GM20431 (cell line): Measurements from ENCODE around the gene METTL22.

Source experiments
- in situ Hi-C: fragments of 300-500 bp; cut with MseI, MboI; formaldehyde crosslinking; loops from one replicate; pipeline ENCODE4 v1.15.0; 2020; ENCODE audit warnings: low sequenced_read_pairs; ENCODE audit not compliant: unreplicated experiment

METTL22 gene

GRCh38 chr16:8621572-8622314, at the start of gene METTL22:
METTL22 (plus strand) TSS chr16:8621698; CDS start chr16:8625666, 3,968 bp downstream.
- in situ Hi-C loops: no loop called here

DNA sequence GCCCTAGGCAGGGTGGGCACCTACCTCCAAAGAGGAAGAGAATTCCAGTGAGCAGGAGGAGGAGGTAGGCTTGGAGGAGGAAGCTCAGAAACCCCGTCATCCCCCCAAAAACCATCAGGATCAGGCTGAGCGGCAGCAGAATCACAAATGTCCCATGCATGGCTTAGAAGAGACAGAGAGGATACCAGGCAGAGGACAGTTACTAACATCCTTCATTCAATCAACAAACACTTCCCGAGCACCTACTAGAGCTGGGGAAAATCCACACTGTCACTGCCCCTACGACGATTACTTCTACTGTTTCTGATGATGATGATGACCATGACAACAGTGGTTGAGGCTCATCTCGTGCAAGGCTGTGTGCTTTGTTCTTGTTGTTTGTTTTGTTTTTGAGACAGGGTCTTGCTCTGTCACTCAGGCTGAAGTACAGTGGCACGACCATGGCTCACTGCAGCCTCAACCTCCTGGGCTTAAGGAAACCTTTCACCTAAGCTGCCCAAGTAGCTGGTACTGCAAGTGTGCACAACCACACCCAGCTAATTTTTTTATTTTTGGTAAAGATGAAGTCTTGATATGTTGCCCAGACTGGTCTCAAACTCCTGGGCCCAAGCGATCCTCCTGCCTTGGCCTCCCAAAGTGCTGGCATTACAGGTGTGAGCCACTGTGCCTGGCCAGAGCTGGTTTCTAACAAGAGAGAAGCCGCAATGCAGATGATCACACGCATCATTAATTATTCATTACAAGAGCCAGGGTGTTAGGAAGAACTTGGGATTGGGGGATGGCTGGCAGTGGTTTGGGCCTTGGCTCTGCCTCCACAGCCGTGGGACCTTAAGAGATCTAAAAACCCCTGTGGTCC, 49.2 kb upstream of the METTL22 start:
- in situ Hi-C loops: loop anchor here (25.0 kb wide), 1 partner anchor 315 kb away; the partner anchor contains the start of gene LITAFD

DNA sequence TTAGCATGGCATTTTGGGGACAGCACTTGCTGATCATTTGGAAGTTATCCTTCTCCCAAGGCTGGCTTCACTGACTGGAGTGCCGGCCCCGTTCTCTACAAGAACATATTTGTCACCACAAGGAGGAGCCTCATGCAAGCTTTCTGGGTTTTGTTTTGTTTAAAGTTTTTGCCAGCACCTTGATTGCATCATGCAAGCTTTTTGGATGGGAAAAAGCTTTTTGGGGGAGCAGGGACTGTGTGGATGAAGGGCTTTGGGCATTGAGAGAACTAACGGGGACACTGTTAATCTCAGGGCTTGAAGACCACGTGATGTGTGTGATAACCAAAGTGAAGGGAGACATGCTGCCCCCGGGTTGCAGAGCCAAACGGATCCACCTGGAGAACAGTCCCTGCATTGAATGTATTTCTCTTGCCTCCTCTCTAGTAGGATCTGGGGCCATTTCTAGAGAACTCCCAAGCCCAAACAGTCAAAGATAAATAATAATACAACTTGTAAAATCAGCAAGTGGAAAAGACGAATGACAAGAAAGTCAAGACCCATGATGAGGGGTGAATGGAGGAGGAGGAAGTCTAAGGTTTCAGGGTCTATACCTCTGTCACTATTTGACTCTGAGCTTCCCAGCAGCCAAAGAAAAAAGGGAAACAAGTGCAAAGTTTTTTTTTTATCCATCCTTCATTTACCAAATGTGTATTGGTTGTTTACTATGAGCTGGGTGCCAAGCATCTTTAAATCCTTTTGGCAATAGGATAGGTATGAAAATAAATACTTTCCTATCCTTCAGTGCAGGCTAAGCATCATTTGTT, 48.4 kb upstream of the METTL22 start:
- in situ Hi-C loops: loop anchor here (25.0 kb wide), 1 partner anchor 314 kb away; the partner anchor contains the start of gene LITAFD

DNA sequence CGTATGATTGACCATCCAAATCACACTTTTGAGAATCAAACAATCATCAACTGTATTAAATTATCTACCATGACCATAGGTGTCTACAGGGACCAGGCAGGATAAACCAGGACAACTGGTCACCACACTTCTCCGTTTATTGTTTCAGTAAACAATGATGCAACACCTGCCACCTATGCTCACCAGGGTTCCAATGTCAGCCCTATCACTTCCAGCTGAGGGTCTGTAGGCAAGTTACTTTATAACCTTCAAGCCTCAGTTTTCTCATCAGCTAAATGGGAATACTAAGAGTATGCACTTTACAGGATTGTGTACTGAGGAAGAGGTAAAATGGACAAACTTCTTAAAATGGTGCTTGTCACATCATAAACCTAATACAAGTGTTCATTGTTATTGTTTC, 46.1 kb upstream of the METTL22 start:
- in situ Hi-C loops: no loop called here

DNA sequence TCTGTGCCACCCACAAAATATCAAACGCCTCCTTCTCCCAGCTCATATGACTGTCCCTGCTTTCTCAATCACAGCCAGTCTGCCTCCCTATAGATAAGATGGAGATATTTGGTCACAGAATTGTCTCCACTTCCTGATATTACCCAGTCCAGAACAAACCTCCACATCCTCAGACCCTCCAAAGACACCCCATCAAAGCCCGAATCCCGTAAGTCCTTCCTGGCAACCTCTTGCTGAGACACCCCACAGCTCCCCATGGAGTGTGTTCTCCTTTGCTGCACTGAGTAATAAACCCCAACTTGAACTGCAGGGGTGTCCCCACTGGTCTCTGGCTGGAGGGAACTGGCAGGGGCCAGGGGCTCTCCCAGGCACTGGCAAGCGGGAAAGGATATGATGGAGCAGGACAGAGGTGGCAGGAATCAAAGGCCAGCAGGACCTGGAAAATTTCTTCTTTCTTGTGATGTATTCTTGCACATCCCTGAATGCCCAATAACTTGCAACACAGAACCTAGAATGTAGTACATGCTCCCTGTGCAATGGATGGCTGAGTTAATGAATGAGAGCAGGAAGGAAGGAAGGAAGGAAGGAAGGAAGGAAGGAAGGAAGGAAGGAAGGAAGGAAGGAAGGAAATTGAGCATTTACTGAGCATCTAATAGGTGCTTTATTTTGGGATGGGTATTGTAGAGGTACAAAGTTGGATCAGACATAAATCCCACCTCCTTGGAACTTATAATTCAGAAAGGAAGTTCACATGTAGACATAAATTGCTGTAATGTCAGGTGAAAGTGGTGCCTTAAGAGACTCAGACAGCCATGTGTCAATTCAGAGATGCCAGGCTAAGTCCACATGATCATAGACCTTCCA, 45.1 kb upstream of the METTL22 start:
- in situ Hi-C loops: no loop called here

DNA sequence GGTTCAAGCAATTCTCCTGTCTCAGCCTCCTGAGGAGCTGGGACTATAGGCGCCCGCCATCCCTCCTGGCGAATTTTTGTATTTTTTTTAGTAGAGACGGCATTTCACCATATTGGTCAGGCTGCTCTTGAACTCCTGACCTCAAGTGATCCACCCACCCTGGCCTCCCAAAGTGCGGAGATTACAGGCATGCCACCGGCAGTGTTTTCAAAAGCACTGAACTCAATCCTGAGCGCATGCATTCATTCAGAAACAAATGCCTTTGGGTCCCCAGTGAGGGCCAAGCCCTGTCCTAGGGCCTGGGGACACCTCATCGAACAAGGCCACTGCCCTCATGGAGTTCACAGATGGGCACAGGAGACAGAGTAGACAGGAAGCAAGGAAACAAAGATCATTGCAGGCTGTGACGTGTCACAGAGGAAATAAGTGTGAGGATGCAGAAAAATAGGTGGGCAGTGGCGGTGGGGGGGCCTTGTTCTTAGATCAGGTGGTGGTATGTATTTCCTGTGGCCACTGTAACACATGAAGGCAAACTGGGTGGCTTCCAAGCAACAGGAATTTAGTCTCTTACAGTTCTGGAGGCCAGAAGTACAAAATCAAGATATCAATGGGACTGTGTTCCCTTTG, 43.7 kb upstream of the METTL22 start:
- in situ Hi-C loops: no loop called here

- in situ Hi-C loops: no loop called here
These were observed 41.9 kb upstream of the METTL22 start for GRCh38 chr16:8579559-8579958.

DNA sequence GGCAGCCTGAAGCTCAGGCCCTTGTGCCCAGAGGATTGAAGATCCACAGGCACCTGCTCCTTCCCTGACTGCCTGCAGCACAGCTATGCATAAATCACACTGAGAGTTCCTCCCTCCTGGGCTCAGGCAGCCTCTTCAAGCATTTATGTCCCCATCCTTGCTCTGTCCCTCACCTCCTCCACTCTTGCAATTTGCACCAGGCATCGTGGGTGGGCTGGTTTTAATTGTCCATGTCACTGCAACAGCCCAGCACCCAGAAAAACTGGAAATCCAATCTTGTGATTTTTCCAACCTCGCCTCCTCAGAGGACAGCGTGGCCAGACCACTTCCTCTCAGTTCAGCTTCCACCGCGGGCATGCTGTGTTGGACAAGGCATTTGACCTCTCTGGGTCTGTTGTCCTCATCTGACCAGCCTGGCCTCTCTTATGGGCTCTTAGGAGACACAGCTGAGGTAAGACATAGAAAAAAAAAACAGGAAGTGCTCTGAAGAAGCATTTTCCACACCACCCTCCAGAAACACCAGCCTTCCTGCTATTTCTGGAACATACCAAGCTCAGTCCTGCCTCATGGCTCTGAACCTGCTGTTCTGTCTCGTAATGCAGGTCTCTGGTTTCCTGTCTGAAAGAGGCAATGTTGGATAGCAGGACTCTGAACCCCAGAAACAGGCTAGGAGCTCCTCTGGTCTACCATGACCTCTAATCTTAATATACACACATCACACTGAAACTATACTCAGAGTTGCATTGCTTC, 39.5 kb upstream of the METTL22 start:
- in situ Hi-C loops: no loop called here

DNA sequence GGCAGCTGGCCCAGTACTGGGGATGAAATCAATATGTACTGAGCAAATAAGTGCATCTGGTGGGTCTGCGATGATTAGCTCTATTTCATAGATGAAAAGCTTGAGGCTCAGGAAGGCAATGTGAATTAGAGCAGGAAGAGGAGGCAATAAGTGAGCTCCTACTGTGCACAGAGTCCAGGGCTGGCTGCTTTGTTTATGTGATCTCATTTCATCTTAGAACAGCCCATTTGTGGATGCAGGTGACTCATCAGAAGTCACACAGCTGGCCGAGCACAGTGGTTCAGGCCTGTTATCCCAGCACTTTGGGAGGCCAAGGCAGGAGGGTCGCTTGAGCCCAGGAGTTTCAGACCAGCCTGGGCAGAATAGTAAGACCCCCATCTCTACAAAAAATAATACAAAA, 38.3 kb upstream of the METTL22 start:
- in situ Hi-C loops: no loop called here

- in situ Hi-C loops: no loop called here
These were observed 37.8 kb upstream of the METTL22 start for GRCh38 chr16:8583732-8584131.

DNA sequence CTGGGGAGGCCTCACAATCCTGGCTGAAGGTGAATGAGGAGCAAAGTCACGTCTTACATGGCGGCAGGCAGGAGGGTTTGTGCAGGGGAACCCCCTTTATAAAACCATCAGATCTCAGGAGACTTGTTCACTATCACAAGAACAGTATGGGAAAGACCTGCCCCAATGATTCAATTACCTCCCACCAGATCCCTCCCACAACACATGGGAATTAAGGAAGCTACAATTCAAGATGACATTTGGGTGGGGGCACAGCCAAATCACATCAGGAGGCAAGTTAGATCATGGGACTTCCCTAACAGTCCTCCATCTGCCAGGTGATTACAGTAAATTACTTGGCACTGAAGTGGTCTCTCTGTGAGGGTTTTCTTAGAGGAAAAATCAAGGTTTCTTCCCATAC, 36.5 kb upstream of the METTL22 start:
- in situ Hi-C loops: no loop called here

- in situ Hi-C loops: no loop called here
These were observed 35.6 kb upstream of the METTL22 start for GRCh38 chr16:8585857-8586256.

DNA sequence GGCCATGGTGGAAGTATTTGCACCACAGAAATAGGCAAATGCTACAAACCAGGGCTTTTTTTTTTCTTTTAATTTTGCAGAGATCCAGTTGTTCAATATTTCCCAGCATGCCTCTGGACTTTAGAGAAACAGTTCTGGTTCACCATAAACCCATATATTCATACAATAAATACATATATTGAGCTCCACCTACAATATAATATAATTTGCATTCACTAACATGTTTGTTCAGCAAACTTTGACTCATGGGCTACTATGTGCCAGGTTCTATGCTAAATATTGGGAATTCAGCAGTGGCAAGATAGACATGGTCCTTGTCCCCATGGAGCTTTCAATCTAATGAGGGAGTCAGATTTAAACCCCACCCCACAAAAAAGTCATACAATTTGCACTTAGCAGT, 34.4 kb upstream of the METTL22 start:
- in situ Hi-C loops: no loop called here

DNA sequence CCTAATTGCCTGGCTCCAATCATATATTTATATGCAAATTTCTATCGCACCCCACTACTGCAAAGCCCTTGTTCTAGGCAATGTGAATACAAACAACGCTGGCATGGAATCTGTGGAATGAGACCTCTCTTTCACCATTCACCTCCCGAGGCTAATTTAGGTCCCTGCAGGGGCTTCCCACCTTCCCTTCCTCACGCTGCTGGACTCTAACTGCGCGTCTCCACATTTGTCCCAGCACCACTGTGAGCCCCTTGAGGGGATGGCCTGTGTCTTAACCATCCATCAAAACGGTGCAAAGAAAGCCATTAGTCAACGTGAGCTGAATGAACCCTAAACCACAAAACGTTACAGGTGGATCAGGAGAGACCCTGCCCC, 32.8 kb upstream of the METTL22 start:
- in situ Hi-C loops: no loop called here

- in situ Hi-C loops: no loop called here
These were observed 32.2 kb upstream of the METTL22 start for GRCh38 chr16:8589057-8589899.

DNA sequence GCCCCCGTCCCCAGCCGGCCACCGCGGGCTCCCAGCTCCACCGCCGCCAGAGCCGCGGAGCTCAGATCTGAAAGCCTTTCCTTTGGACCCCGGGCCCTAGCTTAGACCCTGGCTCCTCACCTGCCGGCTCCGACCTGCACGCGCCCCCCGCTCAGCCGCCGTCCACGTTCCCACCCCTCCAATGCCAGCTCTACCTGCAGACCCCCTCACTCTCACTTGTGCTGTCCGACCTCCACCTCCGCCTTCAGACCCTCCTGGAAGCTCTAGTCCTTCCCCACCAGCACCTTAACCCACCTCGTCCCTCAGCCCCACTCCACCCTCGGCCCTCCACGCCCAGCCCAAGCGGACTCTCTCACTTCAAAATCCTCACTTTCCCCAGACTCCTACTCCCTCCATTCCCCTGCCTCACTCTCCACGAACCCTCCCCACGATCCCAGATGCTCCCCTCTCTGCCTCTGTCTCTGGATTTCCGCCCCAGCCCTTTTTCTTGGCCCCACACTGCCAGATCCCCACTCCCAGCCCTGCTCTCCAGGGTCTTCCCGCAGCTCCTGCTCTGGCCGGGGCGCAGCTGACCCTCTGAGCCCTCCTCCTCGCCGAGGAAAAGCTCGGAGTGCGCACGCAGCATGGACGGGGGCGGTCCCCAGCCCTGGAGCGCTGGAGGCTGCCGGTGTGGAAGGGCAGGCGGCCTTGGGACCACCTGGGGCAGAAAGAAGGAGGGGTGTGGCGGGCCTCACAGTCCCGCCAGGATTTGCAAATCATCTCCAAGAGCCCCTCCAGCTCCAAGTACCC, 31.4 kb upstream of the METTL22 start, which contains the start of gene TMEM114:
Gene TMEM114 (minus strand): TSS at position 612 of the 789 bp plus-strand sequence. CDS start 673 bp downstream, outside the sequence.
- in situ Hi-C loops: no loop called here

GRCh38 chr16:8590811-8591210, 30.7 kb upstream of the METTL22 start:
- in situ Hi-C loops: no loop called here
